Measurements from ENCODE around the gene RASA4B. TPM values are rescaled to one million over a fixed set of nuclear protein-coding genes. Genes with fewer than 3 reads are reported as not detected.
"Not testable (repeated sequence)": the region's sequence is repeated elsewhere in the genome, so short reads cannot be mapped to it uniquely, and the experiment has no call there.

RASA4B gene
- 10 to 100 TPM in 4 of 6 donors, 1 to 10 TPM in 2; 4.8 to 31.6 (median 22.3) TPM for total RNA-seq

- peak within 1 kb of the TSS in 3 of 4 donors; percentile 27 to 32 (median 28) for H3K4me3 ChIP-seq
- not testable (repeated sequence) for H3K27me3 ChIP-seq, H3K27ac ChIP-seq, H3K4me1 ChIP-seq, H3K9me3 ChIP-seq, H3K36me3 ChIP-seq
- ATAC-seq (ENCODE audit: low FRiP score in 2 of 2) (peak; percentile 94 to 97), DNase-seq (peak in 1 of 2 donors; percentile 87)
- WGBS, 2 donors, result no CpG with 5 or more reads among the region's 61 CpGs
Measured at GRCh38 chr7:102517550-102518147, at the start of gene RASA4B. Gene RASA4B (minus strand): TSS chr7:102517777. CDS start chr7:102517710, 67 bp downstream.

- H3K9me3 ChIP-seq, H3K27ac ChIP-seq, DNase-seq, H3K36me3 ChIP-seq, H3K4me1 ChIP-seq, H3K4me3 ChIP-seq, H3K27me3 ChIP-seq: not testable (repeated sequence)
- no CpG with 5 or more reads among the region's 6 CpGs for WGBS, 2 donors
- ATAC-seq (ENCODE audit: low FRiP score in 2 of 2), result peak in 1 of 2 donors; percentile 51
Measured at GRCh38 chr7:102550808-102551422, 33.3 kb upstream of the RASA4B start, which contains the start of gene SPDYE2. Gene SPDYE2 (plus strand): TSS chr7:102551226. CDS start chr7:102553256, 2,030 bp downstream.

- WGBS, 2 donors, result 95% methylated on average over 2 of the region's 6 CpGs; no CpG with 5 or more reads in 1 of the 2 donors
- not testable (repeated sequence) for H3K4me1 ChIP-seq, H3K27ac ChIP-seq
Measured at GRCh38 chr7:102546353-102546752, 28.8 kb upstream of the RASA4B start.

DNA sequence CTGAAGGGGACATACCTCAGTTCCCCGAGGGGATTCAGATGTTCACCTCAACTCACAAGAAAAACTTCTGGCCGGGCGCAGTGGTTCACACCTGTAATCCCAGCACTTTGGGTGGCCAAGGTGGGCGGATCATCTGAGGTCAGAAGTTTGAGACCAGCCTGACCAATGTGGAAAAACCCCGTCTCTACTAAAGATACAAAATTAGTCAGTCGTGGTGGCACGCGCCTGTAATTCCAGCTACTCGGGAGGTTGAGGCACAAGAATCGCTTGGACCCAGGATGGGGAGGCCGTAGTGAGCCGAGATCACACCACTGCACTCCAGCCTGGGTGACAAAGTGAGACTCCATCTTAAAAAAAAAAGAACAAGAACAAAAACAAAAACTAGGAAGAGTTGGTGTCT, 27.7 kb upstream of the RASA4B start:
- DNase-seq; H3K4me3 ChIP-seq; ATAC-seq (ENCODE audit: low FRiP score in 2 of 2); H3K9me3 ChIP-seq; H3K27me3 ChIP-seq; H3K27ac ChIP-seq; H3K36me3 ChIP-seq; H3K4me1 ChIP-seq: not testable (repeated sequence)
- WGBS, 2 donors, result 95 to 96% methylated on average over 7 to 8 of the region's 12 CpGs

More at GRCh38 chr7:102546353-102546752, 28.8 kb upstream of the RASA4B start:
- ATAC-seq (ENCODE audit: low FRiP score in 2 of 2), result peak in 1 of 2 donors; percentile 2
- not testable (repeated sequence) for DNase-seq, H3K4me3 ChIP-seq, H3K27me3 ChIP-seq, H3K9me3 ChIP-seq, H3K36me3 ChIP-seq

DNA sequence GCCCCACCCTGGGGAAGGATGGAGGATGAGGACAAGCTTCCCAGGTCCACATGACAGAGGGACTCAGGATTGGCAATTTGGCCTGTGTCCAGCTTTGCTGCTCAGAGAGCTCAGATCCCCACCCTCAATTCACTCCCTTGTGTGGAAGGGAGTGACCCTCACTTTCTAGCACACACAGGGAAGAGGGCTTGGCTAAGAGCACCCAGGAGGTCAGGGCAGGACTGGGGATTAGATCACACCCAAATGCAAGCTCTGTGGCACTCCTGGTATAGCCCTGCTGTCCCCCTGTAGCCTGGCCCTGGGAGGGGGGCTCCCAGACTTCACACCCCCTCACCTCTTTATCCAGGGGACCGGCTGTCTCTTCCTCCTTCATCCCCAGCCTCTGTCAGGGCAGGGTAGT, 26.8 kb upstream of the RASA4B start:
- DNase-seq; H3K27ac ChIP-seq; H3K9me3 ChIP-seq; H3K27me3 ChIP-seq; H3K4me1 ChIP-seq; ATAC-seq (ENCODE audit: low FRiP score in 2 of 2); H3K4me3 ChIP-seq; H3K36me3 ChIP-seq: not testable (repeated sequence)
- WGBS, 2 donors, result no CpG with 5 or more reads among the region's 1 CpG

- H3K9me3 ChIP-seq, H3K4me1 ChIP-seq, H3K4me3 ChIP-seq, H3K36me3 ChIP-seq, H3K27me3 ChIP-seq, H3K27ac ChIP-seq, DNase-seq: not testable (repeated sequence)
- WGBS, 2 donors, result no CpG with 5 or more reads among the region's 8 CpGs
- peak in 1 of 2 donors; percentile 1 for ATAC-seq (ENCODE audit: low FRiP score in 2 of 2)
Measured at GRCh38 chr7:102543596-102543995, 26.0 kb upstream of the RASA4B start, which contains the start of gene UPK3BL2. Gene UPK3BL2 (minus strand): TSS chr7:102543696. CDS start chr7:102543636, 60 bp downstream.

- DNase-seq, result peak in 1 of 2 donors; percentile 27
Measured at GRCh38 chr7:102542771-102543170, 25.2 kb upstream of the RASA4B start.

DNA sequence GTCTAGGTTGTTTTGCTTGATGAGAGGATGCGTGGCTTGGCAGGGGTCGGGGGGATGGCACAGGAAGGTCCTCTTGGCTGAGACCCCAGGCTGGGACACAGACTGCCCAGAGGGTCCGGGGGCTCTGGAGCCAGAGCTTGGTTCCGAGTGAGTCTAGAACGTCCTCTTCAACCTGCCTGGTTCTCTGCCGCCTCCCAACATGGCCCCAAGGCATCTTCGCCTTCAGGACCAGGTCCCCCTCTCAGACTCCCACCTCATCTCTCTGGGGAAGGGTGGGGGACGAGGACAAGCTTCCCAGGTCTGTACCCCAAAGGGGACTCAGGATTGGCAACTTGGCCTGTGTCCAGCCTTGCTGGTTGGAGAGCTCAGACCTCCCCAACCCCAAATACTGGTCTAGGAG, 24.5 kb upstream of the RASA4B start:
- not testable (repeated sequence) for H3K9me3 ChIP-seq, H3K27me3 ChIP-seq, H3K4me3 ChIP-seq, H3K27ac ChIP-seq, H3K36me3 ChIP-seq, H3K4me1 ChIP-seq, DNase-seq
- no CpG with 5 or more reads among the region's 8 CpGs for WGBS, 2 donors
- ATAC-seq (ENCODE audit: low FRiP score in 2 of 2), result peak in 1 of 2 donors; percentile 1

More at GRCh38 chr7:102542771-102543170, 25.2 kb upstream of the RASA4B start:
- H3K9me3 ChIP-seq; H3K36me3 ChIP-seq; H3K4me3 ChIP-seq; ATAC-seq (ENCODE audit: low FRiP score in 2 of 2); H3K27me3 ChIP-seq; H3K4me1 ChIP-seq; H3K27ac ChIP-seq: not testable (repeated sequence)
- WGBS, 2 donors, result 80% methylated on average over 1 of the region's 11 CpGs; no CpG with 5 or more reads in 1 of the 2 donors

GRCh38 chr7:102540604-102541003, 23.0 kb upstream of the RASA4B start:
- not testable (repeated sequence) for H3K4me1 ChIP-seq; ATAC-seq (ENCODE audit: low FRiP score in 2 of 2); H3K9me3 ChIP-seq; DNase-seq; H3K4me3 ChIP-seq; H3K27ac ChIP-seq; H3K36me3 ChIP-seq; H3K27me3 ChIP-seq
- no CpG with 5 or more reads among the region's 6 CpGs for WGBS, 2 donors

DNA sequence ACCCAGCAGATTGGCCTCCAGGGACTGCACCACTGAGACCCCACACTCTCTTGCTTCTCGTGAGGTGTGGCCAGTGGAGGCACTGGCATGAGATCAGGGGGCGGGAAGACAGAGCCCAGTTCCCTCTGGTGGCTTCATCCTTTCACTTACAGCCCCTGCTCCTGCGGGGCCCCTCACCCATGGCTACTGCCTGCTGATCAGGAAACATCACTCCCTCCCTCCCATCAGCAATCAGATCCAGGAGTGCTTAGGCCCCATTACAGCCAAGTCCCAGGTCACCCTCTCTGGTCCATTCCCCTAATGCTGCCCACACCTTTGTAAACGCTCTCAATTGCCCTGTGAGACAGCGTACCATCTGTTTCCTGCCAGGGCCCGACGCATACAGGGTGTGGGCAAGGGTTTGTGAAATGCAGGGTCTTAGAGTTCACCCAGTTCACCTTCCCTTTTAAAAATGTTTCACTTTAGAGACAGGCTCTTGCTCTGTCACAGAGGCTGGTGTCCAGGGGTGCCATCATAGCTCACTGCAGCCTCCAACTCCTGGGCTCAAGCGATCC, 17.6 kb upstream of the RASA4B start:
- H3K9me3 ChIP-seq; H3K27me3 ChIP-seq; H3K27ac ChIP-seq; H3K4me1 ChIP-seq; H3K4me3 ChIP-seq; H3K36me3 ChIP-seq; DNase-seq; ATAC-seq (ENCODE audit: low FRiP score in 2 of 2): not testable (repeated sequence)
- WGBS, 2 donors, result 57 to 76% methylated on average over 2 to 3 of the region's 8 CpGs

DNA sequence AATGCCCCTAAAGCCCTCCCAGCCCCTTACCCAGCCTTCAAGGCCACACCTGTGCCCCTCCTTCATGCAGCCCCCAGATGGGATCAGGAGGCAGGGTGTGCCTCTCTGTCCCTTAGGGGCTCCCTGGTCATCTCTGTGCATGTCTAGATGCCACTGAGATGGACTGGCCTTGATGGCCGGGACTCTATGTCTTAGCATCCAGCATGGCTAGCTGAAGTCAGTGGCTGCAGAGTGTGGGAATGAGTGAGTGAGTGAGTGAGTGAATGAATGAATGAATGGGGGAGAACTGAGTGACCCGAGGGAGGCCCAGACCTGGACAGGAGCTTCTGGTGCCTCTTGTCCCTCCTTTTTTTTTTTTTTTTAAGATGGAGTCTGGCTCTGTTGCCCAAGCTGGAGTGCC, 14.6 kb upstream of the RASA4B start:
- not testable (repeated sequence) for H3K36me3 ChIP-seq, H3K9me3 ChIP-seq, H3K4me1 ChIP-seq, H3K27me3 ChIP-seq, DNase-seq, H3K4me3 ChIP-seq
- peak in 1 of 2 donors; percentile 41 for ATAC-seq (ENCODE audit: low FRiP score in 2 of 2)
- peak overlapping the region in 1 of 4 donors; percentile 49 for H3K27ac ChIP-seq
- 82 to 85% methylated on average over 2 of the region's 2 CpGs for WGBS, 2 donors

- H3K27ac ChIP-seq, result peak overlapping the region in 1 of 4 donors; percentile 44
- ATAC-seq (ENCODE audit: low FRiP score in 2 of 2) (peak in 1 of 2 donors; percentile 8), DNase-seq (peak in 1 of 2 donors; percentile 59)
- not testable (repeated sequence) for H3K4me1 ChIP-seq, H3K27me3 ChIP-seq, H3K9me3 ChIP-seq, H3K36me3 ChIP-seq, H3K4me3 ChIP-seq
- no CpG with 5 or more reads among the region's 7 CpGs for WGBS, 2 donors
Measured at GRCh38 chr7:102531583-102531982, 14.0 kb upstream of the RASA4B start.

All from upper lobe of left lung (tissue), 6 donors.